HG02623 (cell line): ENCODE data around the gene TKT.

Experiments used
- ATAC-seq: cut with Tn5 transposase; IDR thresholded peaks from one replicate; pipeline ENCODE4 v1.9.1; 2021; ENCODE audit warnings: moderate library complexity; ENCODE audit not compliant: unreplicated experiment

Gene TKT

GRCh38 chr3:53240989-53241972 is 14.5 kb downstream of the TKT start:
- no peak for ATAC-seq

GRCh38 chr3:53239800-53240199 is 16.0 kb downstream of the TKT start:
- ATAC-seq, result no peak

- ATAC-seq, result no peak
These were observed 16.9 kb downstream of the TKT start for GRCh38 chr3:53238886-53239285.

GRCh38 chr3:53238051-53238850 is 17.6 kb downstream of the TKT start:
- no peak for ATAC-seq

- no peak for ATAC-seq
These were observed 19.5 kb downstream of the TKT start for GRCh38 chr3:53236112-53236841.

- no peak for ATAC-seq
These were observed 20.3 kb downstream of the TKT start for GRCh38 chr3:53235545-53235944.

- no peak for ATAC-seq
These were observed 21.0 kb downstream of the TKT start for GRCh38 chr3:53234841-53235232.

- ATAC-seq, result no peak
These were observed 21.5 kb downstream of the TKT start for GRCh38 chr3:53234130-53234840.

- no peak for ATAC-seq
These were observed 23.0 kb downstream of the TKT start for GRCh38 chr3:53232641-53233377.

GRCh38 chr3:53231532-53232511 is 24.0 kb downstream of the TKT start:
- no peak for ATAC-seq

GRCh38 chr3:53230789-53231188 is 25.0 kb downstream of the TKT start:
- no peak for ATAC-seq

GRCh38 chr3:53230041-53230621 is 25.7 kb downstream of the TKT start:
- no peak for ATAC-seq

GRCh38 chr3:53229606-53230005 is 26.2 kb downstream of the TKT start:
- no peak for ATAC-seq

- ATAC-seq, result no peak
These were observed 26.7 kb downstream of the TKT start for GRCh38 chr3:53229171-53229570.

GRCh38 chr3:53227993-53228885 is 27.6 kb downstream of the TKT start:
- ATAC-seq, result no peak

- no peak for ATAC-seq
These were observed 28.9 kb downstream of the TKT start for GRCh38 chr3:53226841-53227407.
